GM21447 (cell line): ENCODE results near the gene TMEM150A.
"Not testable (repeated sequence)": the region's sequence is repeated elsewhere in the genome, so short reads cannot be mapped to it uniquely, and the experiment has no call there.

Experiments used
- ATAC-seq: cut with Tn5 transposase; IDR thresholded peaks from one replicate; pipeline ENCODE4 v1.9.1; 2021; ENCODE audit not compliant: unreplicated experiment

The TMEM150A gene

GRCh38 chr2:85577386-85578242 lies 24.9 kb downstream of the TMEM150A start, which contains the start of gene VAMP8:
Gene VAMP8, plus strand, starts transcription at chr2:85577586. Its CDS starts 61 bp downstream, at chr2:85577647.
- ATAC-seq = peak; percentile 68

GRCh38 chr2:85577063-85577385 lies 25.5 kb downstream of the TMEM150A start:
- ATAC-seq = no peak

DNA sequence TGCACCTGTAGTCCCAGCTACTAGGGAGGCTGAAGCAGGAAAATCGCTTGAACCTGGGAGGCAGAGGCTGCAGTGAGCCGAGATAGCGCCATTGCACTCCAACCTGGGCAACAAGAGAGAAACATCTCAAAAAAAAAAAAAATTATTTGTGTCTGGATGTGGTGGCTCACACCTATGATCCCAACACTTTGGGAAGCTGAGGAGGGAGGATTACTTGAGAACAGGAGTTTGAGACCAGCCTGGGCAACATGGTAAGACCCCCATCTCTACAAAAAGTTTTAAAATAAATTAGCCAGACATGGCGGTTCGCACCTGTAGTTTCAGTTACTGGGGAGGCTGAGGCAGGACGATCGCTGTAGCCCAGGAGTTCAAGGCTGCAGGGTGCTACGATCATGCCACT lies 26.8 kb downstream of the TMEM150A start:
- ATAC-seq = no peak

- no peak for ATAC-seq
Measured at GRCh38 chr2:85566265-85566664, 36.2 kb downstream of the TMEM150A start.

DNA sequence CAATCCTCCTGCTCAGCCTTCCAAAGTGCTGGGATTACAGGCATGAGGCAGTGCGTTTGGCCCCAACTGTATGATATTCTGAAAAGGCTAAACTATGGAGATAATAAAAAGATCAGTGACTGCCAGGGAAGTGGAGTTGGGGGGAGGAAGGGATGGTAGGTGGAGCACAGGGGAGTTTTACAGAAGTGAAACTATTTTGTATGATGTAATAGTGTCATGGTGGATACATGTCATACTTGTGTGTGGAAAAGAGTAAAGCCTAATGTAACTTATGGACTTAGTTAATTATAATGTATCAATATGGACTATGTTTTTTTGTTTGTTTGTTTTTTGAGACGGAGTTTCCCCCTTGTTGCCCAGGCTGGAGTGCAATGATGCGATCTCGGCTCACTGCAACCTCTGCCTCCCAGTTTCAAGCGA lies 38.3 kb downstream of the TMEM150A start:
- no peak for ATAC-seq

- ATAC-seq = peak; percentile 89
Measured at GRCh38 chr2:85561280-85562212, 41.0 kb downstream of the TMEM150A start, which contains the start of gene GGCX. Gene GGCX, minus strand, starts transcription at chr2:85561493. Its CDS starts 65 bp downstream, at chr2:85561428.

GRCh38 chr2:85560812-85561279 lies 41.7 kb downstream of the TMEM150A start:
- ATAC-seq = peak; percentile 20

DNA sequence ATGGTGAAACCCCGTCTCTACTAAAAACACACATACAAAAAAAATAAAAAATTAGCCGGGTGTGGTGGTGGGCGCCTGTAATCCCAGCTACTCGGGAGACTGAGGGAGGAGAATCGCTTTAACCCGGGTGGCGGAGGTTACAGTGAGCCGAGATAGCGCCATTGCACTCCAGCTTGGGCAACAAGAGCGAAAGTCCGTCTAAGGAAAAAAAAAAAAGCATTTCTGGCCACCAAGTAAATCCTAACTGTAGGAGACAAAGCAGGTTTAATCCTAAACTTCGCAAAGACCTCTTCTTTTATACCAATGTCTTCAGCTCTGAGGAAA lies 42.1 kb downstream of the TMEM150A start:
- ATAC-seq = not testable (repeated sequence)

GRCh38 chr2:85558160-85558559 lies 44.3 kb downstream of the TMEM150A start:
- no peak for ATAC-seq

GRCh38 chr2:85557130-85557529 lies 45.4 kb downstream of the TMEM150A start:
- no peak for ATAC-seq

DNA sequence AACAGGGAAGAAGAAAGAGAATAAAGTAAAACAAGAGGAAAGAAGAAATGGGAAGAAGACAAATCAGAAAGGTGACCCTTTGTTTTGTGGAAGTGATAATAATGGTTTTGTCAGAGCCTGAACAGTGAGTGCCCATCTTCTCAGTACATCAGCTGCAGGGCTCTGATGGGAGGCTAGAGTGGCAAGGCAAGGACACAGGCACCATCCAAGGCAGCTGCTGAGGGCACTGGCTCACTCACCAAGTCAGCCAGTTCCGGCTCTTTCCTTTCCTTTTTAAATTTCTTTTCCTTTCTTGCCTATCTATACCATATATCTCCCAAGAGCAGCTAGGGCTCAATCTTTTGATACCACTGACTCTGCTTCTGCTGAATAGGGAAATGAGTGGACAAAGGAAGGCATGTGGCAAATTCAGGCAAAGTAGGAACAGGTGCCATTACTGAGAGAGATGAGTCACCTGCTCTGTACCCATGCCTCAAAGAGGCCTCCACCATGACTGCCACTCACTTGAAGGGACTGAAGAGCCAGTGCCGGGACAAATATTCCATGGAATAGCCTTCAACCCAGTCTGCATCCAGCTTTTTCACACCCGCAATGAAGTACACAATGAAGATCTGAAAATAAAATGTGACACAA lies 47.4 kb downstream of the TMEM150A start:
- ATAC-seq = no peak

DNA sequence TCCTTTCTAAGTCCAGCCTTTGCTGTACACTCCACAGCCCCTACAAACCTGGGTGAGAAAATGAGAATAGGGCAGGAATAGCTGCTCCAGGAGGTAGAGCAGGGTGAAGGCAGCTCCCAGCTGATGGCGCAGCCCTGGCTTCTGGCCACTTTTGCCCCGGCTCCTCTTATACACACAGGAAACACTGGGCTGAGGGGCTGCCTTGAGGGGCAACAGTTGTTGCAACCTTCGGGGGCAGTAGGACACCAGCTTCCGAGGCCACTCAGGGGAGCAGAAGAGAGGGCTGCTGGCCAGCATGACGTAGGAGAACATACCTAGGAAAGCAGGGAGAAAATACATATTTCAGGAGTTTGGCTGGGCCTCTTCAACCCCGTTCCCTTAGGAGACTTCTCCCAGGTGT lies 49.3 kb downstream of the TMEM150A start:
- no peak for ATAC-seq

GRCh38 chr2:85551698-85552678 lies 50.5 kb downstream of the TMEM150A start:
- peak; percentile 76 for ATAC-seq

DNA sequence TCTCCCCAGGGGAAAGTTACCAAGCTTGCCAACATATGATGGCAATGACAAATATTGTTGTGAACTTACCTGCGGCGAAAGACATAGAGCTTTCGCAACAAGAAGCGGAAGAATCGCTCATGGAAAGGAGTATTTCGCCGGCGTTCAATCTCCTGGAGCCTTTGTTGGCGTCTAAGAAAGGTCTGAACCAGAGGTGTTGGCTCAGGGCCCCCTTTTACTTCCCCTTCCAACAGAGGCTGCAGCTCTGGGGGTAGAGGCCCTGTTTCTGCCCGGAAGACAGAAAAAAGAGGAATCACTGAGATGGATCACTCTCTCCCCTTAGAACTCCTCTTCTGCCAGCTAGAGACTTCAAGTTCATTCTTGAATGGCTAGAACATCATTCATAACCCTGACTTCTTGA lies 52.0 kb downstream of the TMEM150A start:
- ATAC-seq = no peak

GRCh38 chr2:85549826-85550225 lies 52.7 kb downstream of the TMEM150A start:
- no peak for ATAC-seq

DNA sequence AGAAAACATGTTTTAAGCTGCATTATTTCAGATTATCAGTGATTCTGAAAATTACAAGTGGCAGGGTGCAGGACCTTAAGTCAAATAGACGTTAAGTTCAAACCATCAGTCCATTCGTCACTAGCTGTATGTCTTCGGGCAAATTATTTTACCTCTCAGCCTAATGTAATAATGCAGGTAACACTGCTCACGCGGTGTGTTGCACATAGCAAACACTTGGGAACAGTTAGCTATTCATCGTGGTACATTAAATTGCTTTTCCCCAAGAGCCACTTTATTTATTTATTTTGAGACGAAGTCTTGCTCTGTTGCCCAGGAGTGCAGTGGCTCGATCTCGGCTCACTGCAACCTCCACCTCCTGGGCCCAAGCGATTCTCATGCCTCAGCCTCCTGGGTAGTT lies 53.4 kb downstream of the TMEM150A start:
- ATAC-seq = no peak

GRCh38 chr2:85548608-85548900 lies 53.9 kb downstream of the TMEM150A start:
- no peak for ATAC-seq
